Prostate gland (tissue), 2 donors: Measurements from ENCODE around the gene CD1D. TPM values are rescaled to one million over a fixed set of nuclear protein-coding genes. Genes with fewer than 3 reads are reported as not detected.
"Not testable (repeated sequence)": the region's sequence is repeated elsewhere in the genome, so short reads cannot be mapped to it uniquely, and the experiment has no call there.

ENCODE experiments used
- DNase-seq: peaks from one replicate; pipeline ENCODE4 v3.0.0-alpha.2; 2019; ENCODE audit warnings: low spot score
- H3K27ac ChIP-seq, 2 donors: fragments of 200-600 bp; sonication (generic); 2 replicates each; pipeline ENCODE4 v1.5.1; 2017 to 2019
- H3K27me3 ChIP-seq: fragments of 200-600 bp; sonication (generic); replicated peaks from 2 replicates; pipeline ENCODE4 v1.5.1; 2019; ENCODE audit not compliant: insufficient read depth
- H3K36me3 ChIP-seq, 2 donors: fragments of 200-600 bp; sonication (generic); 1 replicate in 1 of 2; 2 replicates in 1 of 2; pipeline versions ENCODE4 v1.5.1 to v1.8.1; 2017 to 2019
- H3K4me1 ChIP-seq: fragments of 200-600 bp; sonication (generic); replicated peaks from 2 replicates; pipeline ENCODE4 v1.5.1; 2019
- H3K4me3 ChIP-seq, 2 donors: fragments of 200-600 bp; sonication (generic); 2 replicates each; pipeline ENCODE4 v1.5.1; 2017 to 2019
- H3K9me3 ChIP-seq: fragments of 200-600 bp; sonication (generic); 2 replicates; pipeline ENCODE4 v1.5.1; 2017
- POLR2A ChIP-seq: fragments of 450-650 bp; IDR thresholded peaks from one replicate; pipeline ENCODE4 v1.6.1; 2016; ENCODE audit warnings: antibody characterized with exemption, mild to moderate bottlenecking
- POLR2AphosphoS5 ChIP-seq: sonication (generic); formaldehyde crosslinking; IDR thresholded peaks from one replicate; pipeline ENCODE4 v1.6.1; 2017; ENCODE audit warnings: antibody characterized with exemption
- WGBS: methylation state at CpG from one replicate; pipeline ENCODE4 v1.1.5; 2018; 5-methylcytosine and 5-hydroxymethylcytosine counted together
- intact Hi-C: fragments of 100-400 bp; cut with DNase I; formaldehyde crosslinking; loops from one replicate; pipeline ENCODE4 v1.14.2; 2022
- total RNA-seq, 2 donors: library from RNA; depleted of rRNA; stranded (reverse); fragments of >200 nt; gene quantifications; one replicate each; pipeline ENCODE4 v1.1.0, GENCODE V29; 2016
- TF ChIP-seq, protein P1 (sequence below), 4 experiments: fragments of 200-600 bp in 2 of 4; fragments of 450-650 bp in 2 of 4; sonication (generic) in 2 of 4; IDR thresholded peaks; 1 replicate in 3 of 4; 2 replicates in 1 of 4; pipeline ENCODE4 v1.5.1; 2016 to 2019; ENCODE audit warnings: antibody characterized with exemption in 4 of 4, mild to moderate bottlenecking in 2 of 4, moderate library complexity in 2 of 4

CD1D gene
- total RNA-seq, 2 donors from 2014 or later = 1.3 to 3.1 TPM

DNA sequence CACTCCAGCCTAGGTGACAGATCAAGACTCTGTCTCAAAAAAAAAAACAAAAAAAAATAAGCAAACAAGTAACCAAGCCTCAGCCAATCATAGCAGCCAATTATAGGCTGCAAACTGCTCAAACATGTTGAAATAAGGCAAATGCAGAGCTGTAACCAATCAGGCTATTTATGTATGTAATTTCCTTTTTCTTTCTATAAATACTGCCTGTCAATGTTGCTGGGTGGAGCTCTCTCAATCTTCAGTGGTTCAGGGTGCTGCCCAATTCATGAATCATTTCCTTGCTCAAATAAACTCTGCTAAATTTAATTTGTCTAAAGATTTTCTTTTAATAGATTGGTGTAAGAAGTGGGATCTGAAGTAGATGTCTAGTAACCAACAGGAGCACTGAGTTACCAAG is 11.6 kb upstream of the CD1D start:
- Histone ChIP-seq H3K27ac (no peak overlapping the region), H3K9me3 (no peaks in the 10 kb centered on the region), H3K4me1 (no peaks in the 10 kb centered on the region), H3K27me3 (no peaks in the 10 kb centered on the region), H3K4me3 (no peak overlapping the region), H3K36me3 (no peaks in the 10 kb centered on the region)
- TF ChIP-seq POLR2A (no peak), POLR2AphosphoS5 (no peak)
- TF ChIP-seq, protein P1, sequence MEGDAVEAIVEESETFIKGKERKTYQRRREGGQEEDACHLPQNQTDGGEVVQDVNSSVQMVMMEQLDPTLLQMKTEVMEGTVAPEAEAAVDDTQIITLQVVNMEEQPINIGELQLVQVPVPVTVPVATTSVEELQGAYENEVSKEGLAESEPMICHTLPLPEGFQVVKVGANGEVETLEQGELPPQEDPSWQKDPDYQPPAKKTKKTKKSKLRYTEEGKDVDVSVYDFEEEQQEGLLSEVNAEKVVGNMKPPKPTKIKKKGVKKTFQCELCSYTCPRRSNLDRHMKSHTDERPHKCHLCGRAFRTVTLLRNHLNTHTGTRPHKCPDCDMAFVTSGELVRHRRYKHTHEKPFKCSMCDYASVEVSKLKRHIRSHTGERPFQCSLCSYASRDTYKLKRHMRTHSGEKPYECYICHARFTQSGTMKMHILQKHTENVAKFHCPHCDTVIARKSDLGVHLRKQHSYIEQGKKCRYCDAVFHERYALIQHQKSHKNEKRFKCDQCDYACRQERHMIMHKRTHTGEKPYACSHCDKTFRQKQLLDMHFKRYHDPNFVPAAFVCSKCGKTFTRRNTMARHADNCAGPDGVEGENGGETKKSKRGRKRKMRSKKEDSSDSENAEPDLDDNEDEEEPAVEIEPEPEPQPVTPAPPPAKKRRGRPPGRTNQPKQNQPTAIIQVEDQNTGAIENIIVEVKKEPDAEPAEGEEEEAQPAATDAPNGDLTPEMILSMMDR (IDR thresholded peaks at IDR 0.05) = no peak
- intact Hi-C loops = no loop called here
- DNase-seq = no peak

DNA sequence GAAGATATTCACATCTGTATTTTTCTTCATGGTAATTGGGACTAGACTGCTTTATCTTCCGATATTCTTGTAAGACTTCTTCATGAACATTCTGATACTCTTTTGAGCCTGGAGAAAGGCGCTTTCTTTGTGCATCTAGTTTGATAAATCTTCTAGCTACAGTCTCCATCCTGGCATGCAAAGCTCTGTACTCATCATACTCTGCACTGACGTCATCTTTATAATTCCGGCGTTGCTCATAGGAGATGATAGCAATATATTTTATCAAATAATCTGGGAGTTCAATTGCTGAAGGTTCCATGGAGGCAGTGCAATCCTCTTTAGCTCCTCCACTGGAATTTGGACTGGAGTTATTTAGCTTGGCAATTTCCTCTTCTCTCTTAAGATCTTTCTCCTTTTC is 4.8 kb upstream of the CD1D start:
- intact Hi-C loops, H3K27ac ChIP-seq, H3K36me3 ChIP-seq, H3K4me3 ChIP-seq, H3K27me3 ChIP-seq, H3K4me1 ChIP-seq, DNase-seq, H3K9me3 ChIP-seq: not testable (repeated sequence)
- WGBS = 93% methylated on average over 5 of the region's 5 CpGs

DNA sequence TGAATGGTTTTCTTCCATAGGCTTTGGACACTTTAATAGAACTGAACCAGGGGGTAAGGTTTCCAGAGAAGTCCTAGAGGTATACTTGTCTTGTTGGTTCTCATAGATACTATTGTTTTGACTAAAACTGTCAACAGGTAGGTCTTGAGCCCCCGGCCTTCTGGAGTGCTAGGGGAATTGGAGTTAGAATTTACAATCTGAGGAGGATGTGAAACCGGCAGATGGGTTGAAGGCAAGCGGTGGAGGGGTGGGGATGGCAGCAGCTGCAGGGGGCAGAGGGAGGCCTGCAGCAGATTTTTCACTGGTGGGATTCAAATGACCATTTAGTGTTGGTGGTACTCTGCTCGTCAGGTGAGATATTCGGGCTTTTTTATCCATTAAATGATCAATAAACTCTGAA is 4.3 kb upstream of the CD1D start:
- H3K27ac ChIP-seq = no peak overlapping the region
- intact Hi-C loops = no loop called here
- no peaks in the 10 kb centered on the region for H3K4me1 ChIP-seq
- DNase-seq = no peak
- no peaks in the 10 kb centered on the region for H3K9me3 ChIP-seq
- no peaks in the 10 kb centered on the region for H3K36me3 ChIP-seq
- H3K27me3 ChIP-seq = no peaks in the 10 kb centered on the region
- 93% methylated on average over 5 of the region's 5 CpGs for WGBS
- no peak for TF ChIP-seq POLR2A
- TF ChIP-seq, protein P1 (IDR thresholded peaks at IDR 0.05) = no peak
- TF ChIP-seq POLR2AphosphoS5 = no peak
- no peak overlapping the region for H3K4me3 ChIP-seq

DNA sequence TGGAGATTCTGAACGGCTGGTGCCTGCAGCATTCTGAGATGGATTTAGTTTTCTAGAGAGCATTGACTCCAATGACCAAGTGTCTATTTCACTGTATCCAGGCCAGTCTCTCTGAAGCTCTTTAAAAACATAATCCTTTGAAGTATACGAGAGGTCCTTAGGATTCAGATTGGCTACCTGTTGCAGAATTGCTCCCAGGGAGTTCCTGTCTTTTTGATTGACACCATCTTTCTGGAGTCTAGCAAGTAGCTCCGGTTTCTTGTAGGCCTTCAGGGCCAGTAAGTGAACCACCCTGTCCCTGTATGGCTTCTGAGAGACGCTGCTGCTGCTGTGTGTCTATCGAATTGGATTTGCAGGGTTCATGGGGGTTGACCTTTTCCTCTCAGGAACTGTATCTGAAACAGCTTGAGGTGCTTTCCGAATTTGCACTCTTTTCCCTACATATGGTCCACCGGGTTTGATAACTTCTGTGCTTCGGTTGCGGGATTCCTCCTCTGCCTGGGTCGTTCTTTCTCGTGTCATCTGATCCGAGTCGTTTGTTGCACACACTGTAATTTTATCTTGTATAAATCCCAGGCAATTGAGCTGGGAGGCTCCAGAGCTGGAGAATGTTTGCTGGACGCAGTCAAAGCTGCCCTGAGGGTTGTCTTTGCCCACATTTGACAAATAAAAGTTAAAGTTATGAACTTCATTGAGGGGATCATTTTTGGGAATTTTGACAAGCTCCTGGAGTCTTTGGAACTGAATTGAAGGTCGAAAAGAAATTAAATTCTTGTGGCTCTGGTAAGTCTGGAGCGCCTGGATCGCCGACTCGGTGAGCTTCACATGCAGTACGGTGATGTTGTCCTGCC is 3.6 kb upstream of the CD1D start:
- H3K36me3 ChIP-seq, H3K4me1 ChIP-seq, H3K9me3 ChIP-seq, H3K27ac ChIP-seq, H3K27me3 ChIP-seq, intact Hi-C loops, DNase-seq: not testable (repeated sequence)
- peak overlapping the region; percentile 34 to 37 for H3K4me3 ChIP-seq
- 35% methylated on average over 17 of the region's 20 CpGs for WGBS

DNA sequence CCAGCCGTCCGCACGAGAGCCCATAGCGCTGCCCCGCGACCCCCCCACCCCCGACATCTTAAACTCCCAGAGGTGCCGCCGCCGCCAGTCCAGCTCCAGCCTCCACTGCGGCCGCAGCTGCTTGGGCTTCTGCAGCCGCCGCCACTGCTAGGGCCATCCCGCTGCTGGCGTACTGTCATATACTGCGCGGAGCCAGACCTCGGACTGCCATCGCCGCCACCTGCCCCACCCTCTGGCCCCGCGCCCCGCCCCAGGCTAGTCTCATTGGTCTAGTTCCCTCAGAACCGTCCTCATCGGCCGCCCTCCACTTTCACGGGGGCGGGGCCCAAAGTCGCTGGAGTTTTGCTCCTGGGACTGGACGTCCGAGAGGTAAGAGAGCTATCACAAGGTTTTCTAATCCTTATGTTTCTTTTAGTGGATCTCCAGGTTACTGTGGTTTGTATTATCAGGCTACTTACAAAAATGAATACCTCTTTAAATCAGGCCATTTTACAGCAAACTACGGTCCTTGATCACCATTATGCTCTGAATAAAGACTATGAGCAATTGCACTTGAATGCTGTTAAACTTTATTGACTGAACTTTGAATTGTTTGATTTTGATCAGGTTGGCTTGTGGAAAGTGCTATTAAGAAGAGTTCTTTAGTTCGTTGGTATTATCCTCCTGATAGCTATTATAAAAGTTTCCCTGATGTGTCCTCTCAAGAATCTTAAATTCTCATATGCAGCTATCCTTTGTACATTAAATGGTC is 2.8 kb upstream of the CD1D start:
- TF ChIP-seq POLR2A = peak; percentile 43
- TF ChIP-seq, protein P1 (IDR thresholded peaks at IDR 0.05) = no peak
- TF ChIP-seq POLR2AphosphoS5 = peak; percentile 65
- H3K27ac ChIP-seq = no peak overlapping the region
- H3K4me3 ChIP-seq = peak overlapping the region; percentile 34 to 37
- H3K9me3 ChIP-seq = no peaks in the 10 kb centered on the region
- peak; percentile 91 for DNase-seq
- H3K36me3 ChIP-seq = no peaks in the 10 kb centered on the region
- no peaks in the 10 kb centered on the region for H3K4me1 ChIP-seq
- 8% methylated on average over 18 of the region's 34 CpGs for WGBS
- intact Hi-C loops = no loop called here
- H3K27me3 ChIP-seq = peaks cover 2% of the 10 kb centered on the region
